GM10266 (cell line): ENCODE measurements around the gene RPL7L1.

Experiments used
- DNase-seq: peaks from one replicate; pipeline ENCODE4 v3.0.0; 2012; ENCODE audit errors: extremely low spot score
- CTCF ChIP-seq: IDR thresholded peaks from 2 replicates; pipeline ENCODE4 v1.5.1; 2012; ENCODE audit warnings: mild to moderate bottlenecking, low read depth; ENCODE audit not compliant: control insufficient read depth, insufficient read depth; ENCODE audit errors: missing control alignments

RPL7L1 gene

GRCh38 chr6:42848700-42849099, 30.7 kb upstream of the RPL7L1 start:
- TF ChIP-seq CTCF, result no peak
- DNase-seq, result no peak

GRCh38 chr6:42851599-42851998, 27.8 kb upstream of the RPL7L1 start:
- no peak for TF ChIP-seq CTCF
- no peak for DNase-seq

DNA sequence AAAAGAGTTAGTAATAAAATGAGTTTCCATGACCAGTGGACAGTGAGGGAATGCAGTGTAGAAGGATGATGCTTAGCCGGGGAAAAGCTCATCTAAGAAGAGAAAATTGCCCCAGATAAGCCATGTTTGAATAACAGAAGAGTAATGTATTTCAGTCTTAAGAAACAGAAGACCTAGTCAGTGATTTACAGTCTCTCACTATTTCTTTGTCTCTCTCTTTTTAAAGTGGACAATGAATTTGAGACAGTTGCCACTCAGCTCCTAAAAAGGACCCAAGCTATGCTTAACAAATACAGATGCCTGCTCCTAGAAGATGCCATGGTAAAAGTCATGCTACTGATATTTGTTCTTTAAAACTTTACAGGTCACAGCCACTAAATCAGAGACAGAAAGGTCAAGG, 19.4 kb upstream of the RPL7L1 start:
- TF ChIP-seq CTCF, result no peak
- DNase-seq, result no peak

GRCh38 chr6:42860481-42860880, 18.9 kb upstream of the RPL7L1 start:
- TF ChIP-seq CTCF, result no peak
- DNase-seq, result no peak

- no peak for DNase-seq
- TF ChIP-seq CTCF, result no peak
These were observed 14.8 kb upstream of the RPL7L1 start for GRCh38 chr6:42864602-42865001.

DNA sequence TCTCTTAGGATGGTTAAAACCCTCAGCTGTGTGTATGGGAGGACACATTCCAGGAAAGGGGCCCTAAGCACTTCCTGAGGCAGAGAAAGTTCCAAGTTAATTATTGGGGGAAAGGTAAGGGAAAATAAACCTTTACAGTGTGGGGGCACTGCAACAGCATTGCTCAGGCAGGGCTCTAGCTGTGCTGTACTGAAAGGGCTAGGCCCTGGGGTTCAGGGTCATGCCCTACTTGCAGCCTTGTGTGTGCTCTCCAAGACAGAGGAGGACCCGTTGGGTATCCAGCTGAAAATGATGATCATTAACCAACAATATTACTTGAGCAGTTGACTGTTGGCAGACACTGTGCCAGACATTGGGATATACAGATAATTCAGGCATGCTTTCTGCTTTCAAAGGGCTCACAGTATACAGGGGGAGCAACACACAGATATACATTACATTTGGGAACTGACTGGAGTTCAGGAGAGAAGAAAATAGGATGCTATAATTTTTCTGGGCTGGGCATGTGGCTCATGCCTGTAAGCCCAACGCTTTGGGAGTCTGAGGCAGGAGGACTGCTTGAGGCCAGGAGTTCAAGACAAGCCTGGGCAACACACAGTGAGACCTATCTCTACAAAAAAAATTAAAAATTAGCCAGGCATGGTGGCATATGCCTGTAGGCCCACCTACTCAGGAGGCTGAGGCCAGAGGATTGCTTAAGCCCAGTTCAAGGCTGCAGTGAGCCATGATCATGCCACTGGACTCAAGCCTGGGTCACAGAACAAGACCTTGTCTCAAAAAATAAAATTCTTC, 9.1 kb upstream of the RPL7L1 start:
- TF ChIP-seq CTCF, result no peak

DNA sequence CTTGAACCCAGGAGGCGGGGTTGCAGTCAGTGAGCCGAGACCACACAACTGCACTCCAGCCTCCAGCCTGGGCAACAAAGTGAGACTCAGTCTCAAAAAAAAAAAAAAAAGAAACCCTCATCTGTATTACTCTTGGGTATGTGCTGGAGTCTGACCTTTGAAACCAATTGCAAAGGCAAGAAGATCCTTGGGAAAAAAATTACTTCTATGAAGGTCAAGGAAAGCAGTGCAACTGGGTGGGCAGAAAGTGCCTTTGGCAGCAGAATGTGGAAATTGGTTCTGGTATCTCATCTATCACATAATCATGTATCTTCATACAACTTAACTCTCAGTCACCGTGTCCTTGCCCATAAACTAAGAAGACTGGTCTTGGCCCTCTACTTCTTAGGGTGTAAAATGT, 7.7 kb upstream of the RPL7L1 start:
- no peak for DNase-seq
- no peak for TF ChIP-seq CTCF

More for the DNA sequence above, 9.1 kb upstream of the RPL7L1 start:
- DNase-seq, result no peak
